Skeletal muscle tissue (tissue), 4 donors: ENCODE results near the gene SLC17A3. TPM values are rescaled to one million over a fixed set of nuclear protein-coding genes. Genes with fewer than 3 reads are reported as not detected.

ENCODE experiments used
- H3K27ac ChIP-seq: one replicate; pipeline ENCODE4 v1.7.0; 2013; ENCODE audit warnings: mild to moderate bottlenecking, low read depth, low read length, inconsistent platforms
- H3K27me3 ChIP-seq, 3 donors: one replicate each; pipeline ENCODE4 v1.7.0; 2013; ENCODE audit warnings: low read length in 3 of 3; ENCODE audit not compliant: control insufficient read depth in 3 of 3, insufficient read depth in 3 of 3
- H3K36me3 ChIP-seq, 3 donors: one replicate each; pipeline ENCODE4 v1.7.0; 2013; ENCODE audit warnings: low read length in 3 of 3; ENCODE audit not compliant: control insufficient read depth in 3 of 3, insufficient read depth in 3 of 3
- H3K4me1 ChIP-seq, 3 donors: one replicate each; pipeline ENCODE4 v1.7.0; 2013; ENCODE audit warnings: low read length in 3 of 3, mild to moderate bottlenecking in 3 of 3; ENCODE audit not compliant: control insufficient read depth in 3 of 3, insufficient read depth in 3 of 3
- H3K4me3 ChIP-seq, 3 donors: one replicate each; pipeline ENCODE4 v1.7.0; 2013; ENCODE audit warnings: low read length in 3 of 3
- H3K9ac ChIP-seq, 3 donors: one replicate each; pipeline ENCODE4 v1.7.0; 2013; ENCODE audit warnings: low read length in 3 of 3, mild to moderate bottlenecking in 3 of 3, moderate library complexity in 2 of 3, low read depth in 1 of 3
- H3K9me3 ChIP-seq, 3 donors: one replicate each; pipeline ENCODE4 v1.7.0; 2013; ENCODE audit warnings: low read length in 3 of 3; ENCODE audit not compliant: control insufficient read depth in 3 of 3
- total RNA-seq: library from RNA; depleted of rRNA; stranded (reverse); fragments of >200 nt; gene quantifications from one replicate; pipeline ENCODE4 v1.2.3, GENCODE V29; 2014
- donor health status: Osteomylitis.

The SLC17A3 gene
- total RNA-seq, 1 donor from 2014 or later = not detected

DNA sequence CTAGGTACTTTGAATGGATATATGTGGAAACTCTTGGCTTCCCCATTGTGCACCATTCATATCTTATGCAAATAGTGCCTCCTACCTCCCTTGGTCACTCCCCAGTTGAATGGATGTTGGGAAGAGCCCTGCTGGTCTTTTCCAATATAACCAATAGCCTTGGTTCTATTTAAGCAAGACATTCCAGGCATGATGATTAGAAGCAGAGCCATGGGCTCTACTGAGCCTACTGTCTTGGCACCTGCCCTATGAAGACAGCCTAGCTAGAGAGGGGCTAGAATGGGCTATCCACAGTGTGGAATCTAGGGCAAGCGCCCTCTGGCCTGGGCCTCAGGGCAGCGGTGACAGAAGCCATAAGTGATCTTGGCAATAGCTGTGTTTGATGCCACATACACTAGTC, 57.8 kb downstream of the SLC17A3 start:
- H3K4me3 ChIP-seq = no peak overlapping the region
- no peaks in the 10 kb centered on the region for H3K36me3 ChIP-seq
- H3K4me1 ChIP-seq = no peaks in the 10 kb centered on the region

GRCh38 chr6:25815194-25815593, 58.8 kb downstream of the SLC17A3 start:
- H3K4me1 ChIP-seq = no peaks in the 10 kb centered on the region
- no peak overlapping the region for H3K4me3 ChIP-seq
- H3K36me3 ChIP-seq = no peaks in the 10 kb centered on the region
- H3K9ac ChIP-seq = no peak overlapping the region
- H3K27ac ChIP-seq = no peak overlapping the region
- H3K27me3 ChIP-seq = no peaks in the 10 kb centered on the region
- no peaks in the 10 kb centered on the region for H3K9me3 ChIP-seq

More for the DNA sequence above, 57.8 kb downstream of the SLC17A3 start:
- H3K9ac ChIP-seq = no peak overlapping the region
- H3K9me3 ChIP-seq = no peaks in the 10 kb centered on the region
- no peaks in the 10 kb centered on the region for H3K27me3 ChIP-seq
- no peak overlapping the region for H3K27ac ChIP-seq

DNA sequence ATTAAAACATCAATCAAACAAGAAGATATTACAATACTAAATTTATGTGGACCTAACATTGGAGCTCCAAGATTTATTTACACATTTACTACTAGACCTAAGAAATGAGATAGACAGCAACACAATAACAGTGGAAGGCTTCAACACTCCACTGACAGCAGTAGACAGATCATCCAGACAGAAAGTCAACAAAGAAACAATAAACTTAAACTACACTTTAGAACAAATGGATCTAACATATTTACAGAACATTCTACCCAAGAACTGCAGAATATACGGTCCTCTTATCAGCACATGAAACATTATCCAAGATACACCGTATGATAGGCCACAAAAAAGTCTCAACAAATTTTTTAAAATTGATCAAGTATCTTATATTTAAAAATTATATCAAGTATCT, 69.2 kb downstream of the SLC17A3 start:
- Histone ChIP-seq H3K4me1 (no peaks in the 10 kb centered on the region), H3K36me3 (no peaks in the 10 kb centered on the region), H3K27me3 (no peaks in the 10 kb centered on the region), H3K27ac (no peak overlapping the region), H3K9ac (no peak overlapping the region), H3K9me3 (no peaks in the 10 kb centered on the region), H3K4me3 (no peak overlapping the region)

DNA sequence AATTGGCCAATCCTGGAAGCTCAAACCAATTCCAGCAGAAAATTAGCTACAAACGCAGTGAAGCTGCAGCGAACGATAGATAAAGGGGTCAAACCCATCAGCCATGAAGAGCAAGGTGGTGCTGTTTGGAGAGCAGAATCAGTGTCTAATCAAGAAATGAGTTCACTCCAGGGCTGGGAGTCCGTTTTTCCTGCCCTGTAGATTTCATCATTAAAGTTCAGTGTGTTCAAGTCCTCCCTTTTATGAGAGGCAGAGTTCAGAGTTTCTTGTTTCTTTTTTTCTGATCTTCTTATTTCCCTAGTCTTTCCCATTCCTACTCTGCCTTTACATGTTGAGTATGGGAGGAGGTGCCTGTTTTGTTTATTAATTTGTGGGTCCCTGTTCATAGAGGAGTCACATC, 72.6 kb downstream of the SLC17A3 start:
- no peaks in the 10 kb centered on the region for H3K27me3 ChIP-seq
- H3K36me3 ChIP-seq = no peaks in the 10 kb centered on the region
- H3K4me1 ChIP-seq = no peaks in the 10 kb centered on the region
- H3K9ac ChIP-seq = no peak overlapping the region
- no peak overlapping the region for H3K4me3 ChIP-seq
- H3K27ac ChIP-seq = no peak overlapping the region
- no peaks in the 10 kb centered on the region for H3K9me3 ChIP-seq

Other genes with a start within 250 kb of the SLC17A3 start
- gene SCGN, start 222.0 kb downstream of the SLC17A3 start, total RNA-seq = 1.0 TPM
- gene SLC17A4, start 119.5 kb downstream of the SLC17A3 start, total RNA-seq = not detected
- not detected for gene SLC17A1, start 42.2 kb downstream of the SLC17A3 start, total RNA-seq
- not detected for gene SLC17A2, start 56.4 kb upstream of the SLC17A3 start, total RNA-seq
- 5.2 TPM for gene TRIM38, start 88.6 kb upstream of the SLC17A3 start, total RNA-seq
- 4.7 TPM for gene HFE, start 213.2 kb upstream of the SLC17A3 start, total RNA-seq